ENCODE measurements around the gene UBE2Q1.
A peak's percentile ranks its signal among the peaks of the same experiment; 100 is the strongest.

UBE2Q1 gene

GRCh38 chr1:154589780-154590179, 31.3 kb upstream of the UBE2Q1 start:
- no peak for TF ChIP-seq JUND (IDR thresholded peaks at IDR 0.05; ENCODE audit: low read depth)
- no peak for DNase-seq (ENCODE audit: low read depth in 1 of 2, low spot score in 1 of 2)
- in situ Hi-C loops (cut with HindIII; ENCODE audit: low pct_unique_long_range_greater_than_20kb, low sequenced_read_pairs), result no loop called here

DNA sequence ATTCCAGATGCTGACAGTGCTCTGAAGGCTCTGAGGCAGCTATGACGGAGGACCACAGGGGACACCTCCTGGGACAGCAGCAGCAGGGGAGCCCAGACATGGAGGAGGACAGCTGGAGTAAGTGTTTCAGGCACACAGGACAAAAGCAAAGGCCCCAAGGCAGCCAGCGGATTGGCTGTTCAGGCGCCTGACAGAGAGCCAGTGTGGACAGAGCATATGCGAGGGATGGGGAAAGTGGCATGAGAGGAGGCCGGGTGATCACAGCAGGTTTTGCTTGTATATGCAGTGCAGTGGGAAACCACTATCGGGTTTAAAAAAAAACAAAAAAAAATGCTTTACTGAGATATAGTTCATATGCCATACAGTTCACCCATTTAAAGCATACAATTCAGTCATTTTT, 28.2 kb upstream of the UBE2Q1 start:
- no peak for DNase-seq (ENCODE audit: low read depth in 1 of 2, low spot score in 1 of 2)
- TF ChIP-seq JUND (IDR thresholded peaks at IDR 0.05; ENCODE audit: low read depth), result no peak
- in situ Hi-C loops (cut with HindIII; ENCODE audit: low pct_unique_long_range_greater_than_20kb, low sequenced_read_pairs), result no loop called here

DNA sequence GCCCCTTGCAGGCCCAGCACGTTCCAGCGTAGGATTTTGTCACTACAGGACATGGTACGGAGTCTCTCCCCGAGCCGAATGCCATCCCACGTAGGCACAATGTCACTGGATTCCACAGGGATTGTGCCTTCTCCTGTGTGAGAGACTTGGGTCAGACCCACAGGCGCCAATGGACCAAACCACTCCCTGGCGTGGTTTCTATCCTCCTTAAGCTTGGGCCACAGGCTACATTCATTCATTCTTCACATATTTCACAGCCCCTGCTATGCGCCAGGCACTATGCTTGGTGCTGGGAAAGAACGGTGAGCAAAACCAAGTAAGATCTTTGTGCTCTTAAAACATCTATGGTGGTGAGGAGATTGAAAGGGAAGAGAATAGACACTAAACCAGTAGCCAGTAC, 27.8 kb upstream of the UBE2Q1 start:
- DNase-seq (ENCODE audit: low read depth in 1 of 2, low spot score in 1 of 2), result no peak
- in situ Hi-C loops (cut with HindIII; ENCODE audit: low pct_unique_long_range_greater_than_20kb, low sequenced_read_pairs), result no loop called here
- no peak for TF ChIP-seq JUND (IDR thresholded peaks at IDR 0.05; ENCODE audit: low read depth)

- no peak for DNase-seq (ENCODE audit: low read depth in 1 of 2, low spot score in 1 of 2)
- TF ChIP-seq JUND (IDR thresholded peaks at IDR 0.05; ENCODE audit: low read depth), result no peak
- in situ Hi-C loops (cut with HindIII; ENCODE audit: low pct_unique_long_range_greater_than_20kb, low sequenced_read_pairs), result no loop called here
Measured at GRCh38 chr1:154584267-154584994, 26.0 kb upstream of the UBE2Q1 start.

DNA sequence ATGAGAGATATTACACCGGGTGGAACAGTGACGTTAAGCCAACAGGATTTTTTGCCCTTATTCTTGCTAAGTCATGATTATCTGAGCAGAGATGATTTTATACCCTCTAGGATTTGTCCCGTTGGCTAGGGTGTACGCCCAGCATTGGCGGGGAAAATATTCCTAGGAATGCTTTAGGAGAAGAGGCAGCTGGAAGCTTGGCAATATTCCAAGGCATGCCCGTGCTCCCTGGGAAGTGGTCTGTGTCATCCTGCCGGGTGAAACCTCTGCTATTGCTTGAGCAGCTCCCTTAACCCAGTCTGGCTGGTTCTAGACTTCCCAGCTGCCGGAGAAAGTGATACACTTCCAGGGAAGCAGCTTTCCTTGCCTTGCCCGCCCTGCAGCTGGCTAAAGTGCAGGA, 25.3 kb upstream of the UBE2Q1 start:
- in situ Hi-C loops (cut with HindIII; ENCODE audit: low pct_unique_long_range_greater_than_20kb, low sequenced_read_pairs), result no loop called here
- no peak for TF ChIP-seq JUND (IDR thresholded peaks at IDR 0.05; ENCODE audit: low read depth)
- no peak for DNase-seq (ENCODE audit: low read depth in 1 of 2, low spot score in 1 of 2)

DNA sequence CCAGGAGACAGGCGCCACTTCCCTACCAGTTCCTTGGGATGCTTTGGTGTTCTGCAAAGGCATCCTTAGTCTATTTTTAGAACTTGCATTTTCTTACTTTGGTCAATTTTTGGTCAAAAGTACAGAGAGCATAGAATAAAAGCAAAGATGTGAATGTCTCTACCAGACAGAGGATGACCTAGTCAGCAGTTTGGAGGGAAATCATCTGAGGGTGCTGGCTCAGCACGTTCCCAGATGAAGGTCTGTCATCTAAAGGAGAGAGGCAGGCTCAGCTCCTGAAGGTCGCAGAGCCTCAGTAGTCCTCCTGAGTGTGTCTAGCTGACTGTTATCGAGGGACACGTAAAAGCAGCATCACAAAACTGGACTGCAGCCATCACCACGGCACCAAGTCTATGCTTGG, 24.4 kb upstream of the UBE2Q1 start:
- no peak for TF ChIP-seq JUND (IDR thresholded peaks at IDR 0.05; ENCODE audit: low read depth)
- in situ Hi-C loops (cut with HindIII; ENCODE audit: low pct_unique_long_range_greater_than_20kb, low sequenced_read_pairs), result no loop called here
- DNase-seq (ENCODE audit: low read depth in 1 of 2, low spot score in 1 of 2), result no peak

DNA sequence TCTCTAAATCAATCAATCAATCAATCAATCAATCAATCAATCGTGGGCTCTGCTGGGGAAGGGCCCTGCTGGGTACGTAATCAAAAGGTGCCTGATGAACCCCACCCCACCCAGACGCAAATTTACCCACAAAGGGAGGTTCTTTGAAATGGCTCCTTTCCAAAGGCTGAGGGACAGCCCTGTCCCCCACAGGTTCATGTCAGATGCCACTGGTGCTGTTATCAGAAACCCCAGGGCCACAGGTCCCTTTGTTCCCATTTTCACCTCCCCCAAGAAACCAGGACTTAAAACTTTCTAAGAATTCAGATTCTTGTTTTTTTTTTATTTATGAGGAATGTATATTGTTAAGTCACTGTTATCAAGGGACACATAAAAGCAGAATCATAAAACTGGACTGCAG, 23.3 kb upstream of the UBE2Q1 start:
- DNase-seq (ENCODE audit: low read depth in 1 of 2, low spot score in 1 of 2), result no peak
- in situ Hi-C loops (cut with HindIII; ENCODE audit: low pct_unique_long_range_greater_than_20kb, low sequenced_read_pairs), result no loop called here
- no peak for TF ChIP-seq JUND (IDR thresholded peaks at IDR 0.05; ENCODE audit: low read depth)

DNA sequence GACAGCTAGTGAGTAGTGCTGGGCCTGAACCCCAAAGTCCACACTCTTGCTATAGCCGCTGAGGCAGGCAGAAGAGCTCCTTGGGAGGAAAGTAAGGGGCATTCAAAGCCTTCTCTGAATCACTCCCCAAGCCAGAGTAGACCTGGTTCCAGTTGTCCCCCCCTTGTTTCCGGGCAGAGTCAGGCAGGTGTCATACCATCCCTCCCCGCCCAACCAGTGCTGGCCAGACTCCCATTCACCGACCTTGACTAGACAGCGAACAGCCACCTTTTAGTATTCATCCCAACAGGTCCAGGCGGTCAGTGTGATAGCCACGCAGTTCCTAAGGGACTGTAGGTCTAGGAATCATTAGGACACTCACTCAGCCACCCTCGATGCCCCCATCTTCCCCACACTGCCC, 20.9 kb upstream of the UBE2Q1 start:
- DNase-seq (ENCODE audit: low read depth in 1 of 2, low spot score in 1 of 2), result no peak
- no peak for TF ChIP-seq JUND (IDR thresholded peaks at IDR 0.05; ENCODE audit: low read depth)
- in situ Hi-C loops (cut with HindIII; ENCODE audit: low pct_unique_long_range_greater_than_20kb, low sequenced_read_pairs), result no loop called here

DNA sequence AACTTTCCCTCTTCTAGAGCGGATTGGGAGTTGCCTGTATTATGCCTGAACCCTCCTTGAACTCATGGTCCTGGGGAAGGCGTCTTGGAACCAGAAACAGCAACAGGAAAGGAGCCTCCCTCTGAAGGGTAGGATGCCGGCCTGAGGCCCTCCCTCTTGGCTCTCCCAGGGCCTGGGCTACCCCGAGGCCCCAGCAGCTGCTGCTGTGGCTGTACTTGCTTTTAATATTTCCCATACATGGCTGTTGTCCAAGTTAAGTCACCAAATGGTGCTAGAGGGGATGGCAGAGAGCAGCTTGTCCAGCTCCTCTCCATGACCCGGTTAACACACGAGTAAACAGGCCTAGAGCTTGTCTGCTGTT, 19.6 kb upstream of the UBE2Q1 start:
- no peak for DNase-seq (ENCODE audit: low read depth in 1 of 2, low spot score in 1 of 2)
- TF ChIP-seq JUND (IDR thresholded peaks at IDR 0.05; ENCODE audit: low read depth), result no peak
- in situ Hi-C loops (cut with HindIII; ENCODE audit: low pct_unique_long_range_greater_than_20kb, low sequenced_read_pairs), result no loop called here

DNA sequence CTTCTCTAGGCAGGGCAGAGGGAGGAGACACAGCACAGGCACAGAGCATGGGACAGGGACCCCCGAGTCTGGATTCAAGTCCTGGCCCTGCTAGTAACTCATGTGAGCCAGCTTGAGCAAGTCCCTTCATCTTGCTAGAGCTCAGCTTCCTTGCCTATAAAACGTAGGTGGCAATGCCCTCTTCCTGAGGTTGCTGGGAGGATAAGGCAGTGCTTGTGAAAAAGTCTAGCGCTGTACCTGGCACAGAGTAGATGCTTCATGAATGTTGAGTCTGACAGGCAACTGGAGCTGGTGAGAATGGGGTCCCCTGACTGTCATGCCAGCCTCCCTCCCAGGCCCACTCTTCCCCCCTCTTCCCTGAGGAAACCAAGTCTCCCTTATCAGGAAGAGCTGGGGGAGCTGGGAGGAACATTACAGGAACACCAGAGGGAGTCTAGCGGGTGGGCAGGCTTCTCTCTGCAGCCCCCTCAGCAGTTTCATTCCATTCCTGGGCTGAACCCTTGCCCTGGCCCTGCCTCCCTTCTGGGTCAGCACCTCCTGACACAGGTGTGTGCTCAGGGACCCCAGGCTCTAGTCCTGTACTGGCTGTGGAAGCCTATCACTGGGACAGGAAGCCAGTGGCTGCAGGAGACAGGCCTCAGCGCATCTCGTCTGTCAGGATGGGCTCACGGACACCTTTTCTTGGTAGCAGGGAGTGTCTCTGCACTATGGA, 19.0 kb upstream of the UBE2Q1 start:
- no peak for DNase-seq (ENCODE audit: low read depth in 1 of 2, low spot score in 1 of 2)
- in situ Hi-C loops (cut with HindIII; ENCODE audit: low pct_unique_long_range_greater_than_20kb, low sequenced_read_pairs), result no loop called here
- TF ChIP-seq JUND (IDR thresholded peaks at IDR 0.05; ENCODE audit: low read depth), result no peak

GRCh38 chr1:154575951-154576566, 17.6 kb upstream of the UBE2Q1 start:
- no peak for TF ChIP-seq JUND (IDR thresholded peaks at IDR 0.05; ENCODE audit: low read depth)
- DNase-seq (ENCODE audit: low read depth in 1 of 2, low spot score in 1 of 2), result no peak
- in situ Hi-C loops (cut with HindIII; ENCODE audit: low pct_unique_long_range_greater_than_20kb, low sequenced_read_pairs), result no loop called here

DNA sequence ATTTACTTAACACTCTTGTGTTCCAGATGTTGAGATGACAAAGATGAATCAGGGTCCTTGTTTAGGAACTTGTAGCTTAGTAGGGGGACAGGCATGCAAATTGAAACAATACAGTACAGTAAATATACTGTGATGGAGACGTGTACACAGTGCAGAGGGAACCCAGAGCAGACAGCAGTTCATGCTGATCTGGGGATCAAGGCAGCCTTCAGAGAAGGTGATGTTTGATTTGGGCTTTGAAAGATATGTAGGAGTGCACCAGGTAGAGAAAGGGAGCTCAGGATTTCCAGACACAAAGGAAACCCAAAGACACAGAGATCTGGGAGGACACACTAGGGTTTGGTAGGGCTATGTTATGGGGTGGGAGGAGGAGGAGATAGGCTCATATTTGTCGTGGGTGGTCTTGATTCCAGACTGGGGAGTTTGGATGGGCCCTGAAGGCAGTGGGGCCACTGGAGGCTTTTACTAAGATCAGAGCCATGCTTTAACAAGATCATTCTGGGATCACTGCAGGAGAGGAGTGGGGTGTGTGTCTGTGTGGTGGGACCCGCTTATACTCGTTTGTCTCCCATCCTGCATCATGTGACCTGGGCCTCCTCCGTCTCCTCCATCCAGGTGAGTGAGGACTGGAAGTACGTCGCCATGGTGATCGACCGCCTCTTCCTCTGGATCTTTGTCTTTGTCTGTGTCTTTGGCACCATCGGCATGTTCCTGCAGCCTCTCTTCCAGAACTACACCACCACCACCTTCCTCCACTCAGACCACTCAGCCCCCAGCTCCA, 16.9 kb upstream of the UBE2Q1 start:
- DNase-seq (ENCODE audit: low read depth in 1 of 2, low spot score in 1 of 2), result no peak
- TF ChIP-seq JUND (IDR thresholded peaks at IDR 0.05; ENCODE audit: low read depth), result no peak
- in situ Hi-C loops (cut with HindIII; ENCODE audit: low pct_unique_long_range_greater_than_20kb, low sequenced_read_pairs), result no loop called here

DNA sequence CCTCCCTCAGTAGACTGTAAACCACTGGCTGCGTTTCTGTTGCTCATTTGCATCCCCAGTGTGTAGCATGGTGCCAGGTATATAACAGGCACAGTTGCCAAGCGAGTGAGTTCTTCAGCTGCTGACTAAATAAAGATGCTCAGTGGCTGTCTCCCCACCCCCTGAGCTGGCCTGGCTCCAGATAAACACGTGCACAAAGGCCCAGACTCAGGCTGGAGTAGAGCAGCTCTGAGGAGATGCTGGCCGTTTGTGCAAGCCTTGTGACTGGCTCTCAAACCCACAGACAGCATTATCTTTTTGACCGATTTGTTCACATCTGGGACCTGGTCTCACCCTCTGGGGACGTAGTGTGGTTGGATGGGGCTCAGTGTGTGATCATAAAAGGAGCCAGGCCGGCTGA, 16.3 kb upstream of the UBE2Q1 start:
- in situ Hi-C loops (cut with HindIII; ENCODE audit: low pct_unique_long_range_greater_than_20kb, low sequenced_read_pairs), result no loop called here
- no peak for TF ChIP-seq JUND (IDR thresholded peaks at IDR 0.05; ENCODE audit: low read depth)
- peak in 1 of 2 experiments; percentile 63 for DNase-seq (ENCODE audit: low read depth in 1 of 2, low spot score in 1 of 2)

Measured in T47D (cell line).